ENCODE measurements around the gene DNLZ.

The DNLZ gene

GRCh38 chr9:136374183-136374575 lies 10.6 kb upstream of the DNLZ start:
- no peak for TF ChIP-seq SIN3A (IDR thresholded peaks at IDR 0.05; ENCODE audit: borderline replicate concordance, insufficient read depth, low read length)
- no peak for TF ChIP-seq REST (IDR thresholded peaks at IDR 0.05; ENCODE audit: insufficient read depth in 1 of 2, low read depth in 2 of 2, low read length in 2 of 2)
- TF ChIP-seq POLR2AphosphoS5 (IDR thresholded peaks at IDR 0.05; ENCODE audit: low read depth, low read length): no peak
- no peak for TF ChIP-seq FOXP2 (optimal IDR thresholded peaks at IDR 0.05; ENCODE audit: borderline replicate concordance, extremely low read depth, extremely low read length, insufficient read depth)
- no peak for TF ChIP-seq TAF1 (IDR thresholded peaks at IDR 0.05; ENCODE audit: borderline replicate concordance, insufficient read depth, low read length)

- no peak for TF ChIP-seq TAF1 (IDR thresholded peaks at IDR 0.05; ENCODE audit: borderline replicate concordance, insufficient read depth, low read length)
- TF ChIP-seq FOXP2 (optimal IDR thresholded peaks at IDR 0.05; ENCODE audit: borderline replicate concordance, extremely low read depth, extremely low read length, insufficient read depth): no peak
- no peak for TF ChIP-seq SIN3A (IDR thresholded peaks at IDR 0.05; ENCODE audit: borderline replicate concordance, insufficient read depth, low read length)
- no peak for TF ChIP-seq REST (IDR thresholded peaks at IDR 0.05; ENCODE audit: insufficient read depth in 1 of 2, low read depth in 2 of 2, low read length in 2 of 2)
- no peak for TF ChIP-seq POLR2AphosphoS5 (IDR thresholded peaks at IDR 0.05; ENCODE audit: low read depth, low read length)
Observed at GRCh38 chr9:136373300-136374182, 10.0 kb upstream of the DNLZ start, which contains the start of gene CARD9. Gene CARD9 (minus strand): TSS chr9:136373669. CDS start chr9:136372078, 1,591 bp downstream.

GRCh38 chr9:136372561-136373299 lies 9.2 kb upstream of the DNLZ start:
- no peak for TF ChIP-seq FOXP2 (optimal IDR thresholded peaks at IDR 0.05; ENCODE audit: borderline replicate concordance, extremely low read depth, extremely low read length, insufficient read depth)

- TF ChIP-seq TAF1 (IDR thresholded peaks at IDR 0.05; ENCODE audit: borderline replicate concordance, insufficient read depth, low read length) (no peak), FOXP2 (optimal IDR thresholded peaks at IDR 0.05; ENCODE audit: borderline replicate concordance, extremely low read depth, extremely low read length, insufficient read depth) (no peak), REST (IDR thresholded peaks at IDR 0.05; ENCODE audit: insufficient read depth in 1 of 2, low read depth in 2 of 2, low read length in 2 of 2) (no peak), POLR2AphosphoS5 (IDR thresholded peaks at IDR 0.05; ENCODE audit: low read depth, low read length) (no peak), SIN3A (IDR thresholded peaks at IDR 0.05; ENCODE audit: borderline replicate concordance, insufficient read depth, low read length) (no peak)
Observed at GRCh38 chr9:136372006-136372405, 8.5 kb upstream of the DNLZ start.

GRCh38 chr9:136371533-136371880 lies 8.0 kb upstream of the DNLZ start:
- TF ChIP-seq FOXP2 (optimal IDR thresholded peaks at IDR 0.05; ENCODE audit: borderline replicate concordance, extremely low read depth, extremely low read length, insufficient read depth) (no peak), SIN3A (IDR thresholded peaks at IDR 0.05; ENCODE audit: borderline replicate concordance, insufficient read depth, low read length) (no peak), POLR2AphosphoS5 (IDR thresholded peaks at IDR 0.05; ENCODE audit: low read depth, low read length) (no peak), TAF1 (IDR thresholded peaks at IDR 0.05; ENCODE audit: borderline replicate concordance, insufficient read depth, low read length) (no peak), REST (IDR thresholded peaks at IDR 0.05; ENCODE audit: insufficient read depth in 1 of 2, low read depth in 2 of 2, low read length in 2 of 2) (no peak)

All from PFSK-1 (cell line).